Cortex of kidney (tissue), 1 donor: Measurements from ENCODE around the gene FGFR4.

Experiments
- DNase-seq: peaks from one replicate; lab custom pipeline; 2025; lab: John Stamatoyannopoulos, UW

Gene FGFR4

GRCh38 chr5:177085985-177086653 lies 596 bp upstream of the FGFR4 start:
- DNase-seq, result no peak

GRCh38 chr5:177087398-177088005 lies 787 bp downstream of the FGFR4 start:
- no peak for DNase-seq

GRCh38 chr5:177089127-177089526 lies 2.4 kb downstream of the FGFR4 start:
- no peak for DNase-seq

GRCh38 chr5:177089825-177090641 lies 3.3 kb downstream of the FGFR4 start:
- no peak for DNase-seq

- DNase-seq, result no peak
Measured at GRCh38 chr5:177090813-177091212, 4.1 kb downstream of the FGFR4 start.

- no peak for DNase-seq
Measured at GRCh38 chr5:177091232-177091631, 4.5 kb downstream of the FGFR4 start.

GRCh38 chr5:177092178-177093081 lies 5.7 kb downstream of the FGFR4 start:
- DNase-seq, result no peak

- no peak for DNase-seq
Measured at GRCh38 chr5:177093082-177093712, 6.5 kb downstream of the FGFR4 start.

GRCh38 chr5:177093803-177094202 lies 7.1 kb downstream of the FGFR4 start:
- DNase-seq, result no peak

GRCh38 chr5:177094224-177095087 lies 7.7 kb downstream of the FGFR4 start:
- DNase-seq, result no peak

GRCh38 chr5:177095088-177095669 lies 8.5 kb downstream of the FGFR4 start:
- DNase-seq, result no peak

GRCh38 chr5:177096162-177097015 lies 9.7 kb downstream of the FGFR4 start:
- no peak for DNase-seq

- no peak for DNase-seq
Measured at GRCh38 chr5:177097016-177097985, 10.6 kb downstream of the FGFR4 start.

- no peak for DNase-seq
Measured at GRCh38 chr5:177098120-177098469, 11.4 kb downstream of the FGFR4 start.

GRCh38 chr5:177098470-177099141 lies 11.9 kb downstream of the FGFR4 start:
- DNase-seq, result no peak

GRCh38 chr5:177099422-177100093 lies 12.8 kb downstream of the FGFR4 start:
- no peak for DNase-seq

GRCh38 chr5:177100714-177101121 lies 14.0 kb downstream of the FGFR4 start:
- DNase-seq, result no peak
